WTC11 (cell line): ENCODE measurements around the gene ALX4. TPM values are rescaled to one million over a fixed set of nuclear protein-coding genes. Genes with fewer than 3 reads are reported as not detected.

Experiments used
- ATAC-seq: fragments of 200-7000 bp; cut with Tn5 transposase; 2 replicates; pipeline ENCODE4 v1.10.0; 2021; ENCODE audit warnings: mild to moderate bottlenecking, moderate library complexity
- CTCF ChIA-PET: fragments of 300-600 bp; sonication (Branson Sonifier 250); formaldehyde crosslinking; loops from one replicate; lab custom pipeline; 2021; ENCODE audit warnings: antibody characterized with exemption; lab: Charles Lee
- POLR2A ChIA-PET: fragments of 350-600 bp; sonication (Branson Sonifier 250); formaldehyde crosslinking; loops from one replicate; lab custom pipeline; 2021; ENCODE audit warnings: antibody characterized with exemption; lab: Charles Lee
- DNase-seq: peaks from one replicate; pipeline ENCODE4 v3.0.0; 2021; ENCODE audit warnings: low spot score
- H3K27ac Mint-ChIP-seq: 2 replicates; pipeline ENCODE4 v1.8.0; 2021; ENCODE audit warnings: mixed read lengths
- H3K27me3 Mint-ChIP-seq: 2 replicates; pipeline ENCODE4 v1.8.0; 2021; ENCODE audit warnings: low read depth, mild to moderate bottlenecking, moderate library complexity, mixed read lengths
- H3K36me3 Mint-ChIP-seq: 2 replicates; pipeline ENCODE4 v1.8.0; 2021; ENCODE audit warnings: mixed read lengths
- H3K4me1 Mint-ChIP-seq: 2 replicates; pipeline ENCODE4 v1.8.0; 2022; ENCODE audit warnings: mixed read lengths
- H3K4me3 Mint-ChIP-seq: 2 replicates; pipeline ENCODE4 v1.8.0; 2021; ENCODE audit warnings: mild to moderate bottlenecking, moderate library complexity, mixed read lengths
- H3K9me3 Mint-ChIP-seq: 2 replicates; pipeline ENCODE4 v1.8.0; 2021; ENCODE audit warnings: mixed read lengths
- CDX4 ChIP-seq: fragments of 250-450 bp; sonication (Bioruptor Pico); IDR thresholded peaks from 2 replicates; pipeline ENCODE4 v1.9.0; 2021; ENCODE audit warnings: moderate library complexity, mild to moderate bottlenecking, inconsistent platforms, borderline replicate concordance
- CREM ChIP-seq: sonication (generic); formaldehyde crosslinking; IDR thresholded peaks from 2 replicates; pipeline ENCODE4 v1.8.1; 2022; ENCODE audit warnings: mild to moderate bottlenecking, missing genetic modification reagents, moderate library complexity
- EMX1 ChIP-seq: fragments of 250-450 bp; sonication (Bioruptor Pico); IDR thresholded peaks from 2 replicates; pipeline ENCODE4 v1.8.0; 2021; ENCODE audit warnings: mild to moderate bottlenecking
- FOXJ3 ChIP-seq: sonication (generic); formaldehyde crosslinking; IDR thresholded peaks from 2 replicates; pipeline ENCODE4 v1.9.0; 2021; ENCODE audit warnings: missing genetic modification reagents, mild to moderate bottlenecking, borderline replicate concordance
- FOXK1 ChIP-seq: sonication (generic); formaldehyde crosslinking; IDR thresholded peaks from 2 replicates; pipeline ENCODE4 v1.8.0; 2022; ENCODE audit warnings: mild to moderate bottlenecking, moderate library complexity, missing genetic modification reagents
- FOXP1 ChIP-seq: sonication (generic); formaldehyde crosslinking; IDR thresholded peaks from 2 replicates; pipeline ENCODE4 v1.8.0; 2022; ENCODE audit warnings: missing genetic modification reagents, mild to moderate bottlenecking, moderate library complexity, borderline replicate concordance
- GABPB1 ChIP-seq: sonication (generic); formaldehyde crosslinking; IDR thresholded peaks from 2 replicates; pipeline ENCODE4 v1.8.1; 2023; ENCODE audit warnings: mild to moderate bottlenecking, missing genetic modification reagents
- HMGA2 ChIP-seq: fragments of 250-450 bp; sonication (Bioruptor Pico); IDR thresholded peaks from 2 replicates; pipeline ENCODE4 v1.4.0; 2021; ENCODE audit warnings: mild to moderate bottlenecking, moderate library complexity
- JUN ChIP-seq: sonication (generic); formaldehyde crosslinking; IDR thresholded peaks from 2 replicates; pipeline ENCODE4 v1.8.0; 2023; ENCODE audit warnings: mild to moderate bottlenecking, missing genetic modification reagents
- NFE2L1 ChIP-seq: sonication (generic); formaldehyde crosslinking; IDR thresholded peaks from 2 replicates; pipeline ENCODE4 v1.8.1; 2023; ENCODE audit warnings: missing genetic modification reagents
- NFYB ChIP-seq: sonication (generic); formaldehyde crosslinking; conservative IDR thresholded peaks from 2 replicates; pipeline ENCODE4 v1.8.0; 2022; ENCODE audit warnings: low read depth, missing genetic modification reagents
- PRRX2 ChIP-seq: fragments of 250-450 bp; sonication (Bioruptor Pico); IDR thresholded peaks from 2 replicates; pipeline ENCODE4 v1.8.0; 2021; ENCODE audit warnings: mild to moderate bottlenecking
- RELA ChIP-seq: sonication (generic); formaldehyde crosslinking; IDR thresholded peaks from 2 replicates; pipeline ENCODE4 v1.8.1; 2022; ENCODE audit warnings: missing genetic modification reagents, mild to moderate bottlenecking, borderline replicate concordance
- RORB ChIP-seq: fragments of 250-450 bp; sonication (Bioruptor Pico); IDR thresholded peaks from 2 replicates; pipeline ENCODE4 v1.9.0; 2021; ENCODE audit warnings: mild to moderate bottlenecking
- SMAD3 ChIP-seq: sonication (generic); formaldehyde crosslinking; IDR thresholded peaks from 2 replicates; pipeline ENCODE4 v1.8.0; 2022; ENCODE audit warnings: missing genetic modification reagents, mild to moderate bottlenecking, borderline replicate concordance
- STAT6 ChIP-seq: sonication (generic); formaldehyde crosslinking; conservative IDR thresholded peaks from 2 replicates; pipeline ENCODE4 v1.8.1; 2023; ENCODE audit warnings: mild to moderate bottlenecking, low read depth, missing genetic modification reagents, moderate library complexity
- TEAD1 ChIP-seq: sonication (generic); formaldehyde crosslinking; IDR thresholded peaks from 2 replicates; pipeline ENCODE4 v1.8.0; 2022; ENCODE audit warnings: mild to moderate bottlenecking, missing genetic modification reagents
- ZBTB21 ChIP-seq: sonication (generic); formaldehyde crosslinking; IDR thresholded peaks from 2 replicates; pipeline ENCODE4 v1.8.1; 2023; ENCODE audit warnings: mild to moderate bottlenecking, missing genetic modification reagents, borderline replicate concordance
- ZNF263 ChIP-seq: sonication (generic); formaldehyde crosslinking; IDR thresholded peaks from 2 replicates; pipeline ENCODE4 v1.8.1; 2022; ENCODE audit warnings: low read depth, mild to moderate bottlenecking, moderate library complexity, missing genetic modification reagents
- ZNF416 ChIP-seq: fragments of 250-450 bp; sonication (Bioruptor Pico); IDR thresholded peaks from 2 replicates; pipeline ENCODE4 v1.9.0; 2021; ENCODE audit warnings: mild to moderate bottlenecking, inconsistent platforms
- ZNF425 ChIP-seq: fragments of 250-450 bp; sonication (Bioruptor Pico); conservative IDR thresholded peaks from 2 replicates; pipeline ENCODE4 v1.9.0; 2021; ENCODE audit warnings: mild to moderate bottlenecking
- ZNF671 ChIP-seq: fragments of 250-450 bp; sonication (Bioruptor Pico); IDR thresholded peaks from 2 replicates; pipeline ENCODE4 v1.8.0; 2021; ENCODE audit warnings: mild to moderate bottlenecking
- ZSCAN18 ChIP-seq: fragments of 250-450 bp; sonication (Bioruptor Pico); IDR thresholded peaks from 2 replicates; pipeline ENCODE4 v2.1.2; 2022; ENCODE audit warnings: mild to moderate bottlenecking, moderate library complexity
- total RNA-seq: library from RNA; stranded (reverse); gene quantifications from 3 replicates; pipeline ENCODE4 v1.2.3, GENCODE V29; 2021
- TF ChIP-seq, protein P1 (sequence below): sonication (generic); formaldehyde crosslinking; IDR thresholded peaks from 2 replicates; pipeline ENCODE4 v1.8.1; 2023; ENCODE audit warnings: mild to moderate bottlenecking, missing genetic modification reagents
- TF ChIP-seq, protein P2 (sequence below): sonication (generic); formaldehyde crosslinking; IDR thresholded peaks from 2 replicates; pipeline ENCODE4 v1.8.0; 2022; ENCODE audit warnings: mild to moderate bottlenecking, missing genetic modification reagents
- TF ChIP-seq, protein P3 (sequence below): sonication (generic); formaldehyde crosslinking; IDR thresholded peaks from 2 replicates; pipeline ENCODE4 v1.8.0; 2023; ENCODE audit warnings: missing genetic modification reagents

The ALX4 gene
- total RNA-seq, 1 experiment from 2014 or later: not detected

DNA sequence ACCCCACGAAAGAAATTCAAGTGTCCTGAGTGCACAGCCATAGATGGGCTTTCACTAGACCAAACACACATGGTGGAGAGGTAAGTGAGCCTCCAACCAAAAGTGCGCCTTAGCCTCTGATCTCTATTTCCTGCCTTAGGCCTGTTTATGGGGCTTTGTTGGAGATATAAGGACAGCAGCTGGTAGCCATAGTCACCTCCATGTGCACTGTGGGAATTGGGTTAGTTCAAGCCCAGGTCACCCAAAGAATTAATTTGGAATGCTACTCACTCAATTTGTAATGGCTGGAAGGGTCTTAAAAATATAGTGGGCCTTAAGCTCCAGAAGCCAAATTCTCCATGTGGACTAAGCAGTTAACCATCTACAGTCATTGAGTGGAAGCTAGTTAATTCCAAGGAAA lies 73.6 kb downstream of the ALX4 start (continued):
- no peak for TF ChIP-seq ZNF425 (CRISPR knock-in tag)
- no peak for TF ChIP-seq CREM (CRISPR knock-in tag)
- TF ChIP-seq FOXP1 (CRISPR knock-in tag): no peak
- TF ChIP-seq RORB (CRISPR knock-in tag): no peak
- TF ChIP-seq PRRX2 (CRISPR knock-in tag): no peak
- no peak for TF ChIP-seq NFE2L1 (CRISPR knock-in tag)
- TF ChIP-seq FOXJ3 (CRISPR knock-in tag): no peak
- no peak for TF ChIP-seq CDX4 (CRISPR knock-in tag)
- TF ChIP-seq GABPB1 (CRISPR knock-in tag): no peak

DNA sequence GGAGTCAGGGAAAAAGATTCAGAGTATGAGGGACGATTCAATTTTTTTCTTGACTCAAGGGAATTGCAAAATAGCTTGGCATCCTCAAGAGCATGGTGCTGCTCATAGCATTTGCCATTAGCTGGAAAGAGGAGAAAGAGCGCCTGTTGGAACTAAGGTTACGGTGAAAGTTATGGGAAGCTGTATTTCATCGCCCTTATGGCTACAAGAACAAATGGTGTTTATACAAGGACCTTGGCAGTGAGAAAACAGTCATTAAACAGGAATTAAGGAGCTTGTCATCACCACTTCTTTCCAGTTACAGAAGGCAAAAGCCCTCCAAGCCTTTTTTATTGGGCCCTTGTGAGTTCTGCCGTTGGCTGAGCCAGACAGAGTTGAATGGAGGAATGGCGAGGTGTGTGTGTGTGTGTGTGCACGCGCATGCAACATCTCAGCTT lies 74.2 kb downstream of the ALX4 start:
- ChIA-PET POLR2A (no interaction called here), CTCF (interaction anchor here (0.5 to 2.5 kb wide), 3 partner anchors 9 to 492 kb away, joined by 3 to 6 read pairs (median 3); no protein-coding TSS in a partner anchor)
- ATAC-seq (no peak), DNase-seq (no peak)
- H3K4me1 Mint-ChIP-seq: no peaks in the 10 kb centered on the region
- peaks cover 3% of the 10 kb centered on the region; the same call in 1 of the 2 replicates for H3K9me3 Mint-ChIP-seq
- H3K27me3 Mint-ChIP-seq: no peaks in the 10 kb centered on the region
- no peak overlapping the region for H3K4me3 Mint-ChIP-seq
- peak overlapping the region; percentile 59 for H3K27ac Mint-ChIP-seq
- peaks cover 6% of the 10 kb centered on the region for H3K36me3 Mint-ChIP-seq
- TF ChIP-seq TEAD1 (CRISPR knock-in tag) (no peak), EMX1 (CRISPR knock-in tag) (no peak), RELA (CRISPR knock-in tag) (no peak), FOXK1 (CRISPR knock-in tag) (no peak), ZNF671 (CRISPR knock-in tag) (no peak), SMAD3 (no peak)

GRCh38 chr11:44229624-44230023 lies 80.3 kb downstream of the ALX4 start:
- Mint-ChIP-seq H3K36me3 (no peaks in the 10 kb centered on the region), H3K4me1 (no peaks in the 10 kb centered on the region), H3K9me3 (no peaks in the 10 kb centered on the region), H3K27me3 (no peaks in the 10 kb centered on the region), H3K27ac (no peak overlapping the region), H3K4me3 (no peak overlapping the region)
- DNase-seq (no peak), ATAC-seq (no peak)
- ChIA-PET CTCF (no interaction called here), POLR2A (no interaction called here)
- TF ChIP-seq, protein P1, sequence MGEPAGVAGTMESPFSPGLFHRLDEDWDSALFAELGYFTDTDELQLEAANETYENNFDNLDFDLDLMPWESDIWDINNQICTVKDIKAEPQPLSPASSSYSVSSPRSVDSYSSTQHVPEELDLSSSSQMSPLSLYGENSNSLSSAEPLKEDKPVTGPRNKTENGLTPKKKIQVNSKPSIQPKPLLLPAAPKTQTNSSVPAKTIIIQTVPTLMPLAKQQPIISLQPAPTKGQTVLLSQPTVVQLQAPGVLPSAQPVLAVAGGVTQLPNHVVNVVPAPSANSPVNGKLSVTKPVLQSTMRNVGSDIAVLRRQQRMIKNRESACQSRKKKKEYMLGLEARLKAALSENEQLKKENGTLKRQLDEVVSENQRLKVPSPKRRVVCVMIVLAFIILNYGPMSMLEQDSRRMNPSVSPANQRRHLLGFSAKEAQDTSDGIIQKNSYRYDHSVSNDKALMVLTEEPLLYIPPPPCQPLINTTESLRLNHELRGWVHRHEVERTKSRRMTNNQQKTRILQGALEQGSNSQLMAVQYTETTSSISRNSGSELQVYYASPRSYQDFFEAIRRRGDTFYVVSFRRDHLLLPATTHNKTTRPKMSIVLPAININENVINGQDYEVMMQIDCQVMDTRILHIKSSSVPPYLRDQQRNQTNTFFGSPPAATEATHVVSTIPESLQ (CRISPR knock-in tag): no peak
- TF ChIP-seq ZNF263 (CRISPR knock-in tag) (no peak), ZNF416 (CRISPR knock-in tag) (no peak), ZNF671 (CRISPR knock-in tag) (no peak), JUN (no peak), HMGA2 (CRISPR knock-in tag) (no peak), NFYB (CRISPR knock-in tag) (no peak), STAT6 (no peak), ZSCAN18 (no peak), PRRX2 (CRISPR knock-in tag) (no peak), ZBTB21 (CRISPR knock-in tag) (no peak)
- TF ChIP-seq, protein P2, sequence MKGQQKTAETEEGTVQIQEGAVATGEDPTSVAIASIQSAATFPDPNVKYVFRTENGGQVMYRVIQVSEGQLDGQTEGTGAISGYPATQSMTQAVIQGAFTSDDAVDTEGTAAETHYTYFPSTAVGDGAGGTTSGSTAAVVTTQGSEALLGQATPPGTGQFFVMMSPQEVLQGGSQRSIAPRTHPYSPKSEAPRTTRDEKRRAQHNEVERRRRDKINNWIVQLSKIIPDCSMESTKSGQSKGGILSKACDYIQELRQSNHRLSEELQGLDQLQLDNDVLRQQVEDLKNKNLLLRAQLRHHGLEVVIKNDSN: no peak
- TF ChIP-seq, protein P3, sequence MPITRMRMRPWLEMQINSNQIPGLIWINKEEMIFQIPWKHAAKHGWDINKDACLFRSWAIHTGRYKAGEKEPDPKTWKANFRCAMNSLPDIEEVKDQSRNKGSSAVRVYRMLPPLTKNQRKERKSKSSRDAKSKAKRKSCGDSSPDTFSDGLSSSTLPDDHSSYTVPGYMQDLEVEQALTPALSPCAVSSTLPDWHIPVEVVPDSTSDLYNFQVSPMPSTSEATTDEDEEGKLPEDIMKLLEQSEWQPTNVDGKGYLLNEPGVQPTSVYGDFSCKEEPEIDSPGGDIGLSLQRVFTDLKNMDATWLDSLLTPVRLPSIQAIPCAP (CRISPR knock-in tag): no peak
